Stromal cell of bone marrow (primary cell): ENCODE results near the gene TTR.

ENCODE experiments used
- DNase-seq: peaks from one replicate; pipeline ENCODE4 v3.0.0-alpha.2; 2012; ENCODE audit warnings: low read depth

Gene TTR

GRCh38 chr18:31591628-31592027, at the start of gene TTR:
TTR (plus strand) TSS chr18:31591877; CDS start chr18:31591903, 26 bp downstream.
- no peak for DNase-seq

DNA sequence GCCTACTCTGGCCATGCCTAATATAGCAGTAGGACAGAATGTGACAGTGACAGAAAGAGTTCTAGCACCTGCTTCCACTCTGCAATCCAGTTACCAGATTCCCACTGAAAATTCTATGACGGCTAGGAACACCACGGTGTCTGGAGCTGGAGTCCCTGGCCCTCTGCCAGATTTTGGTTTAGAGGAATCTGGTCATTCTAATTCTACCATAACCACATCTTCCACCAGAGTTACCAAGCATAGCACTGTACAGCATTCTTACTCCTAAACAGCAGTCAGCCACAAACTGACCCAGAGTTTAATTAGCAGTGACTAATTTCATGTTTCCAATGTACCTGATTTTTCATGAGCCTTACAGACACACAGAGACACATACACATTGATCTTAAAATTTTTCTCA, 45.2 kb upstream of the TTR start:
- no peak for DNase-seq

- no peak for DNase-seq
Observed at GRCh38 chr18:31548853-31549252, 42.8 kb upstream of the TTR start.

- no peak for DNase-seq
Observed at GRCh38 chr18:31549416-31549815, 42.3 kb upstream of the TTR start.

GRCh38 chr18:31551883-31552282, 39.8 kb upstream of the TTR start:
- DNase-seq, result no peak

DNA sequence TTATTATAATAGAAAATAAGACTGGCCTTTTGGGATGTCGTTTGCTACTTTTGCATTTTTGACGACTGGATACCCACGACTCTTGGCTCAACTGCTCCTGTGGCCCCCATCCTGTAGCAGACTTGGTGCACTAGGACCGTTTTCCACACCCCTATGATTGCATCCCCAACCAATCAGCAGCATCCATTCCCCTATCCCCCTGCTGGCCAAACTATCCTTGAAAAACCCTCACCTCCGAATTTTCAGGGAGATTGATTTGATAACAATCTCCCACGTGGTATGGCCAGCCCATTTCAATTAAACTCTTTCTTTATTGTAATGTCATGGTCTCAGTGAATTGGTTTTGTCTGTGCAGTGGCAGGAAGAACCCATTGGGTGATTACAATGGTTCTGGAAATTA, 37.9 kb upstream of the TTR start:
- no peak for DNase-seq

GRCh38 chr18:31554776-31555175, 36.9 kb upstream of the TTR start:
- no peak for DNase-seq

DNA sequence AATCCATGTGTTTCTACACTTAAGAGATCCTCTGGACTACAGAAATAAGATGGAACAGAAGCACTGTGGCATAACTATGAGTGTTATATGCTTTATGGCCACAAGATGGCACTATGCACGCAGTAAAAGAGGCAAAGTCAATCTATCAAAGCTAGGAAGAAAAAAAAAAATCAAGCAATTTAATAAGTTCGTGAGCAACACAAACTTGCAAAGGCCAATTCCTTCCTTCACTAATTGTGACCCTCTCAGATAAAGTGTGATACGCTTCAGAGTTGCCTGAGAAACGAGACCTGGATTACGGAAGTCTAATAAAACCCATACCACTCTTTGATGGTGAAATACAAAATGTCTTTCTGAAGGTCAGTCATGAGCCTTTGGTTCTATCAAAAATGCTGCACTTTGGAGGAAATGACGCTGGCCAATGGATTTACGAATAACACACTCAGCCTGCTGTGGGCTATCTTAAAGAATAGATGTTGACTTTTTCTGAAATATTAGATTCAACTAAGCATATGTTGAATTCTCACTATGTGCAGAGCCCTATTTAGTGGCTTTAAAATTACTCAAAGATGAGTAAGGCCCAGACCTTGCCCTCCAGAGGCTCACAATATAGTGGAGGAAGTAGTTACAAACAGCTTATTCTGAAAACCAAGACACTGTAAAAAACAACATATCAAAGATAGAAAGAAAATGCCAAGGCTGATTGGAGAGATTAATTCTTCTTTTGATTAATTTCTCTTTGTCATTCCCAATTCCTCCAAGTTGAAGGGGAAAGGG, 35.5 kb upstream of the TTR start:
- peak; percentile 56 for DNase-seq

DNA sequence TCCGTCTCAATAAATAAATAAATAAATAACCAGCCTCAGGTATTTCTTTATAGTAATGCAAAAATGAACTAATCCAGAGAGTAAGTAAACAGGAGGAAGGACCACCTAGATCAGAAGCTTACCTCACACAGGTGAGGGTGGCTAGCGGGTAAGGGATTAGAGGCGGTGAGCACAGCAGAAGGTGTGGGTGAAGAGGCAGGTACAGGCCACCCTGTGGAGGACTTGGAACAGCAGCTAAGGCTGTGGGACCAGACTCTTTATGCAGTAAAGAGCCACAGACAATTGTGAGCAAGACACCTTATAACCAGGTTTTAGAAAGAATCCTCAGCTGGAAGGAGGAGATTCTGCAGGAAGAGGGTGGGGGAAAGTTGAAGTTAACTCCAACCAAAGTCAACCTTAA, 34.2 kb upstream of the TTR start:
- DNase-seq, result no peak

DNA sequence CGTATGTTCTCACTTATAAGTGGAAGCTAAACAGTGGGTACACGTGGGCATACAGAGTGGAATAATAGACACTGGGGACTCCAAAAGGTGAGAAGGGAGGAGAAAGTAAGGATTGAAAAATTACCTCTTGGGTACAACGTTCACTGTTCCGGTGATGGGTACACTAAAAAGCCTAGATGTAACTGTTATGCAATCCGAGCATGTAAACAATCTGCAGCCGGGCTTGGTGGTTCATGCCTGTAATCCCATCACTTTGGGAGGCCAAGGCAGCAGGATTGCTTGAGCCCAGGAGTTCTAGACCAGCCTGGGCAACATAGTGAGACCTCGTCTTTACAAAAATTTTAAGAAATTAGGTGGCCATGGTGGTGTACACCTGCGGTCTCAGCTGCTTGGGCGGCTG, 33.1 kb upstream of the TTR start:
- DNase-seq, result no peak

DNA sequence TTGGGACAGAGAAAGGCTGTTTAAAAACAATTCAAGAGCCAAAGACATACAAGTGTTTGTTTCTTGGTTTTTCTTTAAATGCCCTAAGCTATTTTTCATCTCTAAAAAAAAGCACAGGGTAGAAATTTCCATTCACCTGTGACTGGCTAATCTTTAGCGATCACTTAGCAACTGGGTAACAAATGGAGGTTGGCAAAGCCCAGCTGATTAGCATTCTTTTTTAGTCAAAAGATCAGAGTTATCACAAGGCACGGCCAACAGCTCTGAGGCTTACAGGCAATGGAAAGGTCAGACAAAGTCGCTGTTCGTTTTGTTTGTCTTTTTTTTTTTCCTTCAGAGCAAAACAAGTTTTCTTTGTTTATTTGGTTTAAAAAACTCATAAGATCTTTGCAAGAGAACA, 29.0 kb upstream of the TTR start:
- DNase-seq, result no peak

DNA sequence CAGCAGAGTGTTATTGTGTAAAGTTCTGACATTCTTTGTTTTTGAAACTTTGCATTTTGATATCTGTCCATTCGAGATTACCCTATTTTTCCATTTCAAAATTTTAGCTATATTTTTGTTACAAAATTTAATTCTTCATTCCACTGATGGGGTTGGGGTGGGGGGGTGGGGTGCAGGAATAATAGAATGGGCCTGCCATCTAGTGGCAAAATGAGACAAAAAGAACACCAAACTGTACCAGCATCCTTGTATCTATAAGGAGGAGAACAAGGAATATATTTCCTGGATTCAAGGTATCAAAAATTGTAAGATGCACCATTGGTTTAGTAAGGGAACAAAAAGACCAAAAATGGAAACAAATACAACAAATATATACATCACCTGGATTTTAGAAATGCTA, 27.9 kb upstream of the TTR start:
- no peak for DNase-seq

GRCh38 chr18:31565345-31565744, 26.3 kb upstream of the TTR start:
- no peak for DNase-seq

- no peak for DNase-seq
Observed at GRCh38 chr18:31565782-31566512, 25.7 kb upstream of the TTR start.

DNA sequence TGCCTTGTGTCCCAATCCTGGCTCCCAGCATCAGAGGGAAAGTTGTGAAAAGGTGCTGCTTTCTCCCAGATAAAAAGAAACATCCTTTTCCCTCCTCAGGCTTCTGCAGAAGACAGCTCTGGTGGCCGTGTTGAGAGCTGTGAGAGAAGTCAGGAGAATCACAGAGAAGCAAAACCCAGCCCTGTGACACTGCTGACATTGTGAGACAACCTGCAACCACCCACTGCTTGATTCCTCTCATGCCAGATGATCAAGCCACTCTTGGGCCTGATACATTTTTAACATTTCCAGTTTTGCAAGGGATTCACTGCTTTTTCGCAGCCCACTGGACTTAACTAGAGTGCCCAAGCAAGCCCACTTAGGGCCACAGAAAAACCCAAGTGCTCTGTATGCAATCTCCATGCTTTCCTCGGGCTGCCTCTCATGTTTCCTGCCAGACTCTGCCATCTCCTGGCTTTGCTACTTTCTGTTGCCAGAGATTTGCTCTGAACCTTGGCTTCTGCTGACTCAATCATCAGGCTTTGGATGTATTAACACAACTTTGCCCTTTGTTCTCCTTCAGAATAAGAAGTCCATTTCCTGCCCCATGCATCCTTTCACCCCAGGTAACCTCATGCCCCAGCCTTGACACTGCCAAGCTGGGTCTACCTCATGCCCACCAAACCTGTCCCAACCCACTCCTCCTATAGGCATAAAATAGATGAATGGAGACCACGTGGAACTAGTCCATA, 24.9 kb upstream of the TTR start:
- DNase-seq, result no peak

- DNase-seq, result no peak
Observed at GRCh38 chr18:31572368-31572767, 19.3 kb upstream of the TTR start.

DNA sequence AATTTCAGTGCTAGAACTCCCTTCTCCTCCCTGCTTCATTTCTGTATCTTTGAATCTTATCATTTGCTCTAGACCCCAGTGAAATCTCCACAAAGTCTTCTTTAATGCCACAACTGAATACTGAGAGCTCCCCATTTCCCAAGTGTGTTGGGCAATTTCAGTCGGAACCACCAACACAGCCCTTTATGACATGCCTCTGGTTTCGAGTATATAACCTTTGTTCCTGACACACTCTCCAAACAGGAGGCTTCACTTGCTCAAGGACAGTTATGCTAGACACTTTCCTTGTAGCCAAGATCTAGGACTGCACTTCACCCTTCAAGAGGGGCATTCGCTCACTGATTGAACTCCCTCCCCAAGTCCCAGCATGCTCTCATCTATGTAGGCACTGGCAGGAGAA, 18.6 kb upstream of the TTR start:
- DNase-seq, result no peak

DNA sequence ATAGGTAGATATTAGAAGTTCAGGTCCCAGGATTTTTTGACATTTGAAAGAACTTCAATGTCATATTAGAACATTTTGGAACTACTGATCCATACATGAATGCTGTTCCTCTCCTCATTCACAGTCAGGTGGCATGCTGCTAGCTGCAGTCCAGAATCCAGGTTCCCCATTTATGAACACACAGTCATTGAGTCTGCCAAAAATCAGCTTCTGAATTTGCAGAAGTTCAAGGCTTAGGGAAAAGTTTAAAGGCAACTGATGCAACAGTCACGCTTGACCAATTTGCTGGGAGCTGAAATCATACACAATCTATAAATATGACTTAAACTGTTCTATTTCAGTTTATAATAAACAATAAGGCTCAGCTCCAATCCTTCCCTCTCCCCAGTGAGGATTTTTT, 17.3 kb upstream of the TTR start:
- no peak for DNase-seq

DNA sequence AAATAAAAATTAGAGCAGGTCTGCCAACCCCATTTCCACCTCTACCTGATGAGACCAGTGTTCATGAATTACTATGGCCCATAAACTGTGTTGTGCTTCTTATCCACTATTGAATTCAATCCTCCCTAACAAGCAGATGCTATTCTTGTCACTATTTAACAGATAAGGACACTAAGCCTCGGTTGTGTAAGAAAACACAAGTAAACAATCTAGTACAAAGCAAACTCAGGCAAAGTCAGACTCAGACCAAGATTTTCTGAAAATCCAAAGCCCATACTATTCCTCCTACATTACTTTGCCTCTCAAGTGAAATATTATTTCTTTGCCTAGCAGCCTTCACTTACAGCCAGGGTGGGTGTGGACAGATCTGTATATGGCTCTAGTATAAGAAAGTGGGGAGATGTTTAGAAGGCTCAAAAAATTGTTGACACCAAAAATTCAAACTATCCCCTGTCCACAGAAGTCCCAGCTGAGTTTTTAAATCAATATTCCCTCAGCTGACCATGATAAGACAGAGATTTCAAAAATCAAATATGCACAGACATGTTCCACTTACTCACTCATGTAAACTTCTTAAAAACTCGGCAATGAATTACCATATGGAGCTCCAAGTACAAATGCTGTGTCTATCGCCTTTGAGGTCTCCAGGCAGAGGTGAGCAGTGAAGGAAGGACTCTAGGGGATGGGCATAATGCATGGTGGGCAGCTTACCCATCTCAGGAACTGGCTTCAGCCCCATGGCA, 16.0 kb upstream of the TTR start:
- no peak for DNase-seq

DNA sequence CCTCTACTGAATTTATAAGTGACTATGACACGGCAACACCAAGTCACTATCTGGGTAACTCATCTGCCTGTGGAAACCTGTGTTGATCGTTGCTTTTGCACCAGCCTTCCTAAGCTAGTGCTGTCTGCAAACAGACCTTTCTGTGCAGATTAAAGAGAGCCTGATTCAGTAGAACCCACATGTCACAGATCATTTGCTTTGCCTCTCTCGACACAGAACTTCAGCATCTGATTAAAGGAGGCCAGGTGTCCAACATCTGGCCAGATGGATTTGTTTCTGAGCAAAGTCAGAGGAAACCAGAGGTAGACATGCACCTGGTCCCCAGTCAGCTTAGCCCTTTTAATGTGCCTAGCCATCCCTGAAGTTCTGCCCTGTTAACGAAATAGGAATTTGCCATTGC, 15.0 kb upstream of the TTR start:
- no peak for DNase-seq

DNA sequence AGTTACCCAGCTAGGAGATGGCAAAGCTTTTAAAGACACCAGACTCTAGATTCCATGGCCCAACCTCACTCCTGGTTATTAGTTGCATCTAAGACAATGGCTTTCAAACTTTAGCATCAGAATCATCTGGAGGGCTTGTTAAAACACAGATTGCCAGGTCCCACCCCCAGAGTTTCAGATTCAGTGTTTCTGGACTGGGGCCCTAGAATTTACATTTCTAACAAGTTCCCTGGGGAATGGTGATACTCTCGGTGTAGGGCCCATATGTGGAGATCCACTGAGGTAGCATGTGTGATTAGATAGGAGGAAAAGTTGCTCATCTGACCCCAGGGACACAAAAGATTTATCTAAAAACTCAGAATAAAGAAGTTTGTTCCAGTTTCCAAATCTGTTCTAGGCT, 14.5 kb upstream of the TTR start:
- DNase-seq, result no peak

DNA sequence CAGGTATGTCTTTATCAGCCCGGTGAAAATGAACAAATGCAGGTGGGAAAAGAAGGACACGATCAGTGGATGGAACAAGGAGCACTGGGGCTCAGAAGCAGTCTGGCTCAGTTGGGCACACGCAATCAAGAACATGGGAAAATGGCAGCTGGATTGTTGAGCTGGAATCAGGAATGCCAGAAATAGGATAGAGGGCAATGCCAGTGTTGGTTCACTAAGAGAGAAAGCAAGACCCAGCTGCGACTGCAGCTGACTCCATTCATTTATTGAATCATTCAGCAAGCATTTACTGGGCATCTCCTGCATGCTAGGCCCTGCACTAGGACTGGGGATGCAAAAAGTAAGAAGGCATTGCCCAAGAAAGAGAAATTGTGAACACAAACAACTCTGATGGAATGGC, 13.6 kb upstream of the TTR start:
- no peak for DNase-seq
